Measurements from ENCODE around the gene ARHGEF10L.

Gene ARHGEF10L

GRCh38 chr1:17539118-17539476, 401 bp upstream of the ARHGEF10L start:
- intact Hi-C loops (cut with DNase I; ENCODE audit: low total_unique reads): no loop called here

GRCh38 chr1:17540255-17541001, 930 bp downstream of the ARHGEF10L start:
- TF ChIP-seq CTCF (IDR thresholded peaks at IDR 0.05): no peak
- Histone ChIP-seq H3K36me3 (no peaks in the 10 kb centered on the region), H3K27me3 (no peaks in the 10 kb centered on the region), H3K27ac (peak overlapping the region; percentile 100), H3K4me3 (peak overlapping the region; percentile 97 to 99), H3K9me3 (no peaks in the 10 kb centered on the region), H3K4me1 (peaks cover 0 to 69% (median 57%) of the 10 kb centered on the region in 4 donors)
- intact Hi-C loops (cut with DNase I; ENCODE audit: low total_unique reads): no loop called here
- peak; percentile 72 to 90 for DNase-seq

More at GRCh38 chr1:17539118-17539476, 401 bp upstream of the ARHGEF10L start:
- no peaks in the 10 kb centered on the region for H3K9me3 ChIP-seq
- H3K4me1 ChIP-seq: peaks cover 0 to 62% (median 45%) of the 10 kb centered on the region in 4 donors
- no peak for TF ChIP-seq CTCF (IDR thresholded peaks at IDR 0.05)
- peak in 1 of 2 donors; percentile 72 for DNase-seq
- H3K4me3 ChIP-seq: peak overlapping the region; percentile 97 to 99
- H3K27ac ChIP-seq: peak overlapping the region; percentile 100
- H3K27me3 ChIP-seq: no peaks in the 10 kb centered on the region
- H3K36me3 ChIP-seq: no peaks in the 10 kb centered on the region

GRCh38 chr1:17542645-17543044, 3.1 kb downstream of the ARHGEF10L start:
- Histone ChIP-seq H3K4me1 (peaks cover 0 to 85% (median 75%) of the 10 kb centered on the region in 4 donors), H3K27me3 (no peaks in the 10 kb centered on the region), H3K36me3 (no peaks in the 10 kb centered on the region), H3K4me3 (peak overlapping the region; percentile 13 to 15), H3K9me3 (no peaks in the 10 kb centered on the region), H3K27ac (peak overlapping the region; percentile 100)
- no peak for TF ChIP-seq CTCF (IDR thresholded peaks at IDR 0.05)
- DNase-seq: no peak
- intact Hi-C loops (cut with DNase I; ENCODE audit: low total_unique reads): no loop called here

- peak overlapping the region; percentile 100 for H3K27ac ChIP-seq
- DNase-seq: no peak
Measured at GRCh38 chr1:17544776-17545350, 5.4 kb downstream of the ARHGEF10L start.

GRCh38 chr1:17545356-17545755, 5.9 kb downstream of the ARHGEF10L start:
- no peak for DNase-seq
- Histone ChIP-seq H3K27ac (peak overlapping the region; percentile 100), H3K4me1 (peaks cover 0 to 94% (median 80%) of the 10 kb centered on the region in 4 donors), H3K4me3 (no peak overlapping the region), H3K27me3 (no peaks in the 10 kb centered on the region), H3K36me3 (no peaks in the 10 kb centered on the region), H3K9me3 (no peaks in the 10 kb centered on the region)
- no peak for TF ChIP-seq CTCF (IDR thresholded peaks at IDR 0.05)
- intact Hi-C loops (cut with DNase I; ENCODE audit: low total_unique reads): no loop called here

More at GRCh38 chr1:17544776-17545350, 5.4 kb downstream of the ARHGEF10L start:
- H3K9me3 ChIP-seq: no peaks in the 10 kb centered on the region
- H3K36me3 ChIP-seq: no peaks in the 10 kb centered on the region
- no peak overlapping the region for H3K4me3 ChIP-seq
- H3K27me3 ChIP-seq: no peaks in the 10 kb centered on the region
- H3K4me1 ChIP-seq: peaks cover 0 to 89% (median 75%) of the 10 kb centered on the region in 4 donors
- no peak for TF ChIP-seq CTCF (IDR thresholded peaks at IDR 0.05)
- intact Hi-C loops (cut with DNase I; ENCODE audit: low total_unique reads): no loop called here
